ENCODE data around the gene NUP58. TPM values are rescaled to one million over a fixed set of nuclear protein-coding genes. Genes with fewer than 3 reads are reported as not detected.

The NUP58 gene
- total and polyA plus RNA-seq, 2 donors = 22.5 to 46.8 TPM

Other genes with a start within 250 kb of the NUP58 start
- 0.09 TPM for gene PABPC3, start 205.5 kb upstream of the NUP58 start, total RNA-seq
- 0.09 TPM for gene PABPC3, start 205.5 kb upstream of the NUP58 start, polyA plus RNA-seq
- under 0.01 TPM for gene AMER2, start 129.3 kb upstream of the NUP58 start, total RNA-seq
- gene AMER2, start 129.3 kb upstream of the NUP58 start, polyA plus RNA-seq = 0.05 TPM
- gene MTMR6, start 14.1 kb upstream of the NUP58 start, total RNA-seq = 17.8 TPM
- 15.8 TPM for gene MTMR6, start 14.1 kb upstream of the NUP58 start, polyA plus RNA-seq
- 1.5 TPM for gene ATP8A2, start 70.3 kb downstream of the NUP58 start, total RNA-seq
- gene ATP8A2, start 70.3 kb downstream of the NUP58 start, polyA plus RNA-seq = 1.1 TPM